Activated CD4-positive, alpha-beta T cell treated with anti-CD3 and anti-CD28 coated beads, Interleukin-2, amount 10 ng/mL, durations not matched to agents 7 days and 5 days (primary cell): ENCODE results near the gene POFUT2. TPM values are rescaled to one million over a fixed set of nuclear protein-coding genes. Genes with fewer than 3 reads are reported as not detected.
"Not testable (repeated sequence)": the region's sequence is repeated elsewhere in the genome, so short reads cannot be mapped to it uniquely, and the experiment has no call there.

Source experiments
- CTCF ChIA-PET: fragments of 350-600 bp; sonication (Branson Sonifier 250); formaldehyde crosslinking; loops from one replicate; lab custom pipeline; 2021; ENCODE audit warnings: antibody characterized with exemption; lab: Charles Lee
- POLR2A ChIA-PET: fragments of 350-600 bp; sonication (Branson Sonifier 250); formaldehyde crosslinking; loops from one replicate; lab custom pipeline; 2021; ENCODE audit warnings: antibody characterized with exemption; lab: Charles Lee
- DNase-seq: peaks from one replicate; pipeline ENCODE4 v3.0.0-alpha.2; 2020
- H3K27ac Mint-ChIP-seq: one replicate; pipeline ENCODE4 v1.8.0; 2021; ENCODE audit warnings: mild to moderate bottlenecking, moderate library complexity, mixed read lengths
- H3K27me3 Mint-ChIP-seq: one replicate; pipeline ENCODE4 v1.8.0; 2021; ENCODE audit warnings: mixed read lengths
- H3K36me3 Mint-ChIP-seq: one replicate; pipeline ENCODE4 v1.8.0; 2021; ENCODE audit warnings: low read depth, mixed read lengths
- H3K4me1 Mint-ChIP-seq: one replicate; pipeline ENCODE4 v1.8.0; 2021; ENCODE audit warnings: mixed read lengths
- H3K4me3 Mint-ChIP-seq: one replicate; pipeline ENCODE4 v1.8.0; 2021; ENCODE audit warnings: mild to moderate bottlenecking, moderate library complexity, mixed read lengths
- H3K9me3 Mint-ChIP-seq: one replicate; pipeline ENCODE4 v1.8.0; 2021; ENCODE audit warnings: mixed read lengths
- total RNA-seq, 2 experiments: library from RNA; stranded (reverse); gene quantifications; one replicate each; pipeline ENCODE4 v1.2.3, GENCODE V29; 2021

The POFUT2 gene
- total RNA-seq, 2 experiments from 2014 or later: 19.0 to 19.6 TPM

DNA sequence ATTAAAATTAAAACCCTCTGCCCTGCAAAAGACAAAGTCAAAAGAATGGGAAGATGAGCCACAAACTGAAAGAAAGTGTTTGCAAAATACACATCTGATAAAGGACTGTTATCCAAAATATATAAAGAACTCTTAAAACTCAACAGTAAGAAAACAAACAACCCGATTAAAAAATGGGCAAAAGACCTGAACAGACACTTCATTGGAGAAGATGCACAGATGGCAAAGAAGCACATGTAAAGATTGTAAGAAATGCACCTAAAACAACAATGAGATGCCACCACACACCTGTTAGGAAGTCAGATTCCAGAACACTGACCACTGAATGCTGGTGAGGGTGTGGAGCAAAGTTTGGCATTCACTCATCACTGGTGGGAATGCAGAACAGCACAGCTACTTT lies 24.6 kb upstream of the POFUT2 start:
- Mint-ChIP-seq H3K36me3 (no peaks in the 10 kb centered on the region), H3K4me1 (peaks cover 10% of the 10 kb centered on the region), H3K9me3 (no peaks in the 10 kb centered on the region), H3K27ac (no peak overlapping the region), H3K4me3 (no peak overlapping the region), H3K27me3 (peaks cover 22% of the 10 kb centered on the region)
- CTCF ChIA-PET: no interaction called here
- POLR2A ChIA-PET: no interaction called here
- DNase-seq: no peak

DNA sequence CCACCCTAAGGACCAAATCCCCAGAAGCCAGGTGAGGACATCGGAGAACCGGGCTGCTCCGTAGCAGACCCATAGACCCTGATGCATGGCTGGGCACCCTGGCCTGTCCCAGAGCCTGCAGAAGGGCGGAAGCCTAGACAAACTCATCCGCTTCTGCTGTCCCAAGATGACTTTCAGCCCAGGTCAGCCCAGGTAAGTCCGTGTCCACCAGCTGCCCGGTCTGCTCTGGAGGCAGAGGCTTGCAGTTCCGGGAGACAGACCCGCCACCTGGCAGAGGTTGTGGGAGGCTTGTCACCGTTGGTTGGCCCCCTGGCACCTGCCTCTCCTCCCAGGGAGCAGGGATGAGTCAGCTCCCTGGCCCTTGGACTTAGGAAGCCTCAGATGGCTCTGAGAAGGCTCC lies 22.8 kb upstream of the POFUT2 start:
- H3K4me3 Mint-ChIP-seq: no peak overlapping the region
- H3K36me3 Mint-ChIP-seq: no peaks in the 10 kb centered on the region
- ChIA-PET POLR2A (no interaction called here), CTCF (no interaction called here)
- H3K4me1 Mint-ChIP-seq: peaks cover 12% of the 10 kb centered on the region
- no peaks in the 10 kb centered on the region for H3K9me3 Mint-ChIP-seq
- peaks cover 16% of the 10 kb centered on the region for H3K27me3 Mint-ChIP-seq
- H3K27ac Mint-ChIP-seq: no peak overlapping the region
- no peak for DNase-seq

GRCh38 chr21:45309987-45310381 lies 22.3 kb upstream of the POFUT2 start:
- no peak overlapping the region for H3K27ac Mint-ChIP-seq
- peaks cover 13% of the 10 kb centered on the region for H3K4me1 Mint-ChIP-seq
- H3K4me3 Mint-ChIP-seq: no peak overlapping the region
- POLR2A ChIA-PET: no interaction called here
- peaks cover 12% of the 10 kb centered on the region for H3K27me3 Mint-ChIP-seq
- H3K36me3 Mint-ChIP-seq: no peaks in the 10 kb centered on the region
- H3K9me3 Mint-ChIP-seq: no peaks in the 10 kb centered on the region
- CTCF ChIA-PET: no interaction called here
- no peak for DNase-seq

GRCh38 chr21:45309069-45309986 lies 21.6 kb upstream of the POFUT2 start:
- DNase-seq: peak; percentile 37
- Mint-ChIP-seq H3K27ac (no peak overlapping the region), H3K27me3 (peaks cover 6% of the 10 kb centered on the region), H3K4me1 (peaks cover 16% of the 10 kb centered on the region), H3K9me3 (no peaks in the 10 kb centered on the region), H3K36me3 (no peaks in the 10 kb centered on the region), H3K4me3 (no peak overlapping the region)
- ChIA-PET CTCF (interaction anchor here (0.7 to 1.1 kb wide), 3 partner anchors 11 to 169 kb away, joined by 3 to 4 read pairs (median 4); no protein-coding TSS in a partner anchor), POLR2A (no interaction called here)

- POLR2A ChIA-PET: no interaction called here
- no peaks in the 10 kb centered on the region for H3K9me3 Mint-ChIP-seq
- CTCF ChIA-PET: interaction anchor here (1.1 kb wide), 2 partner anchors 15 to 168 kb away, joined by 4 read pairs; no protein-coding TSS in a partner anchor
- H3K36me3 Mint-ChIP-seq: no peaks in the 10 kb centered on the region
- H3K27me3 Mint-ChIP-seq: peaks cover 3% of the 10 kb centered on the region
- no peak for DNase-seq
- H3K27ac Mint-ChIP-seq: no peak overlapping the region
- H3K4me3 Mint-ChIP-seq: no peak overlapping the region
- peaks cover 19% of the 10 kb centered on the region for H3K4me1 Mint-ChIP-seq
Observed at GRCh38 chr21:45308194-45309068, 20.7 kb upstream of the POFUT2 start.

GRCh38 chr21:45307597-45308158 lies 20.0 kb upstream of the POFUT2 start:
- POLR2A ChIA-PET, H3K27ac Mint-ChIP-seq, H3K27me3 Mint-ChIP-seq, CTCF ChIA-PET, H3K36me3 Mint-ChIP-seq, H3K4me3 Mint-ChIP-seq, DNase-seq, H3K9me3 Mint-ChIP-seq: not testable (repeated sequence)
- peaks cover 19% of the 10 kb centered on the region for H3K4me1 Mint-ChIP-seq

DNA sequence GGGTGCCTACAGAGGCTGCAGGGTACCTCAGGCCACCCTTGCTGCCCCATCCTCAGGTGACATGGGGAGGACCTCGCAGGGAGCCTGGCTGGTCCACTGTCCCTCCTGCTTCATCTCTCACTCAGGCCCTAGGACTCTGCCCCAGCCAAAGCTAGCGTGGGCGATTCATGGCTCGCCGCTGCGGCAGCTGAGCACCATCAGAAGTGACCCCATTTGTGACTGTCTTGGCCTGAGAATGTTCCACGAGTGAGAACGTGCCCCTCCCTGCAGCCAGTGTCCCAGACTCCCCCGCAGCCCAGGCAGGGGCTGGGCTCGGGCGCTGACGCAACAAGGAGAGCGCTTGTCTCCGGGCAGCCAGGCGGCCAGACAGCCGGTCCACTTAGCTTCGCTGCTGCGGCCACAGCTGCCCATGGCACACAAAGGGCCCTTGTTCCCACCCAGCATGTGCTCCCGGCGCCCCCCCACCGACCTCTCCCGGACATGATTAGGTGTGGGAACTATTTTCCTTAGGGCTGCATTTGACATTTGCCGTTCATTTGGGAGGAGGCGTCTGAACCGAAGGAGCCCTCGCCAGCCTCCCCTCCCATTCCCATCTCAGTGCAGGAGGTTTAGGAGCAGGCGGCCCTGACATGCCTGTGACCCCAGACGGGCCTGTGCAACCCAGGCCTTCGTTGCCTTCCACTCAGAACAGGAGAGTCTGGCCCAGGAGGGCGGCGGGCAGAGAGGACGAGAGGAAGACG lies 19.3 kb upstream of the POFUT2 start:
- H3K9me3 Mint-ChIP-seq: no peaks in the 10 kb centered on the region
- H3K4me1 Mint-ChIP-seq: peaks cover 23% of the 10 kb centered on the region
- DNase-seq: no peak
- ChIA-PET CTCF (no interaction called here), POLR2A (no interaction called here)
- H3K27me3 Mint-ChIP-seq: no peaks in the 10 kb centered on the region
- H3K36me3 Mint-ChIP-seq: no peaks in the 10 kb centered on the region
- no peak overlapping the region for H3K4me3 Mint-ChIP-seq
- H3K27ac Mint-ChIP-seq: no peak overlapping the region

DNA sequence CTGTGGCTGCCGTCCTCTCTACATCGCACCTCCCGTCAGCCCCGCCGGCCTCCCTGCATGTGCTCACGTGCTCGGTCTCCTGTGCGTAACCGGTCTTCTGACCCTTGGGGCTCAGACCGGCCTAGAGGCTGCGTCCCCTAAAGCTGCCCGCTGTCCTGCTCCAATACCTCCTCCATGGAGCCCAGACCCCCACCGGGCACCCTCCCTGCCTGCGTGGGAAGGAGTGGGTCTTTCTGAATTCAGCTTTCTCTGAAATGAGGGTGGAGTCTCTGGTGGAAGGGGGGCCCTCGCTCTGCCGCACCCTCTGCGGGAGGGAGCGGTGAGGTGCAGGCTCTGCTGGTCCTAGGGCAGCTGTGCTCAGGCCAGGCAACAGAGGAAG lies 18.7 kb upstream of the POFUT2 start:
- POLR2A ChIA-PET: no interaction called here
- Mint-ChIP-seq H3K9me3 (no peaks in the 10 kb centered on the region), H3K4me1 (peaks cover 28% of the 10 kb centered on the region), H3K27ac (no peak overlapping the region), H3K4me3 (no peak overlapping the region), H3K36me3 (no peaks in the 10 kb centered on the region), H3K27me3 (no peaks in the 10 kb centered on the region)
- no peak for DNase-seq
- CTCF ChIA-PET: no interaction called here

DNA sequence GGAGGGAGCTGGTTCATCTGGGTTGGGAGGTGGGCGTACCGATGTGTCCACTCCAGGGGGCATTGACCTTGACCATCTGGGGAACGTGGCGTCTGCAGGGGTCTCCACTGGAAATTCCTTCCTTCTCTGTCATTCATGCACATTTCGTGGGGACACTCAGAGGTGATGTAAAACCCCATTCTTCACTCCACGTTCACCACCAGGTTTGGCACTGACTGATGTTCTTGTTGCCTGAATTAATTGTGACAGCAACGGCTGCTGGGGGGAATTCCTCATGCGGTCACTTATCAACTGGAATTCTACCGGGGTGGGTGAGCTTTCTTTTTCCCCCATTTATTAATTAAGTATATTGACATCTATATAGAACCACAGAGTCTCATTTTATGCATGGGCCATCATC lies 18.1 kb upstream of the POFUT2 start:
- Mint-ChIP-seq H3K27me3 (no peaks in the 10 kb centered on the region), H3K4me3 (no peak overlapping the region), H3K9me3 (no peaks in the 10 kb centered on the region), H3K27ac (no peak overlapping the region), H3K4me1 (peaks cover 28% of the 10 kb centered on the region), H3K36me3 (no peaks in the 10 kb centered on the region)
- DNase-seq: no peak
- ChIA-PET CTCF (no interaction called here), POLR2A (no interaction called here)

DNA sequence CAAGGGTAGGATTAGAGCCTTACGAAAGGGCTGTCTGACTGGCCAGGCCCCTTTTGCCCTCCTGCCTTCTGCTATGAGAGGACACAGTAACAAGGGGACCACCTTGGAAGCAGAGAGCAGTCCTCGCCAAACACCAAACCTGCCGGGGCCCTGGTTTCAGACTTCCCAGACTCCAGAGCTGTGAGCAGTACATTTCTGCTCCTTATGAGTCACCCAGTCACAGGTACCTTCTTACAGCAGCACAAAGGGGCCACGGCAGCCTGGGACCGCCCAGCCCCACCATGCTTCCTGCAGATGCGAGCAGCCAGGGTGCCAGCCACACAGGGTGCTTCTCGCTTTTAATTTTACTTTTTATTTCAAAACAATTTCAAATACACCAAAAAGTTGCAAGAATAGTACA lies 17.2 kb upstream of the POFUT2 start:
- no peak overlapping the region for H3K4me3 Mint-ChIP-seq
- CTCF ChIA-PET: no interaction called here

GRCh38 chr21:45304476-45304830 lies 16.8 kb upstream of the POFUT2 start:
- H3K4me1 Mint-ChIP-seq: peaks cover 28% of the 10 kb centered on the region
- H3K4me3 Mint-ChIP-seq: no peak overlapping the region
- H3K27me3 Mint-ChIP-seq: no peaks in the 10 kb centered on the region
- ChIA-PET CTCF (no interaction called here), POLR2A (no interaction called here)
- no peaks in the 10 kb centered on the region for H3K9me3 Mint-ChIP-seq
- no peak for DNase-seq
- peak overlapping the region; percentile 74 for H3K27ac Mint-ChIP-seq
- H3K36me3 Mint-ChIP-seq: no peaks in the 10 kb centered on the region

More for the DNA sequence above, 17.2 kb upstream of the POFUT2 start:
- DNase-seq: no peak
- POLR2A ChIA-PET: no interaction called here
- Mint-ChIP-seq H3K27ac (peak overlapping the region; percentile 74), H3K4me1 (peaks cover 28% of the 10 kb centered on the region), H3K36me3 (no peaks in the 10 kb centered on the region), H3K9me3 (no peaks in the 10 kb centered on the region), H3K27me3 (no peaks in the 10 kb centered on the region)

GRCh38 chr21:45303751-45304475 lies 16.2 kb upstream of the POFUT2 start:
- Mint-ChIP-seq H3K4me3 (no peak overlapping the region), H3K27me3 (no peaks in the 10 kb centered on the region), H3K36me3 (no peaks in the 10 kb centered on the region), H3K4me1 (peaks cover 26% of the 10 kb centered on the region), H3K9me3 (no peaks in the 10 kb centered on the region), H3K27ac (peak overlapping the region; percentile 54)
- ChIA-PET CTCF (no interaction called here), POLR2A (no interaction called here)
- no peak for DNase-seq
